ENCODE data around the gene ZNF518B. TPM values are rescaled to one million over a fixed set of nuclear protein-coding genes. Genes with fewer than 3 reads are reported as not detected.
A peak's percentile ranks its signal among the peaks of the same experiment; 100 is the strongest.

ZNF518B gene
- total RNA-seq, 2 donors from 2014 or later: 11.1 to 15.4 TPM

DNA sequence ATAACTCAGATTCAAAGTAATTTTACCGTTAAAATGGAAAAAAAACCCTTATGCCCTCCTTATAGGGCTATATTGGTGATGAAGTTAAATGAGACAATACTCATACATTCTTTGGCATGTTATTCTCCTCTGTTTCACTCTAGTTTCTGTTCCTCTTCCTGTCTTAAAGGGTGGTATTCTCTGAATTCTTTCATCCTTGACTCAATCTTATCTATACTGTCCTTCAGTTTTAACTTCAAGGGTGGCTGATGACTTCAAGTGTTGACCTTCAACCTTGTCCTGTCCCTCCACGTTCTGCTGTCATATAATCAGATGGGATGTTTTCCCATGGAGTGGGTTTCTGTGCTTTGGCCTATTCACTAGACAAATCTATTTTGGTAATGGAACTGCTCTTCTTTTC lies 44.0 kb downstream of the ZNF518B start:
- no peak for ATAC-seq (ENCODE audit: insufficient number of reproducible peaks, low FRiP score, low read depth)
- TF ChIP-seq, protein P1, sequence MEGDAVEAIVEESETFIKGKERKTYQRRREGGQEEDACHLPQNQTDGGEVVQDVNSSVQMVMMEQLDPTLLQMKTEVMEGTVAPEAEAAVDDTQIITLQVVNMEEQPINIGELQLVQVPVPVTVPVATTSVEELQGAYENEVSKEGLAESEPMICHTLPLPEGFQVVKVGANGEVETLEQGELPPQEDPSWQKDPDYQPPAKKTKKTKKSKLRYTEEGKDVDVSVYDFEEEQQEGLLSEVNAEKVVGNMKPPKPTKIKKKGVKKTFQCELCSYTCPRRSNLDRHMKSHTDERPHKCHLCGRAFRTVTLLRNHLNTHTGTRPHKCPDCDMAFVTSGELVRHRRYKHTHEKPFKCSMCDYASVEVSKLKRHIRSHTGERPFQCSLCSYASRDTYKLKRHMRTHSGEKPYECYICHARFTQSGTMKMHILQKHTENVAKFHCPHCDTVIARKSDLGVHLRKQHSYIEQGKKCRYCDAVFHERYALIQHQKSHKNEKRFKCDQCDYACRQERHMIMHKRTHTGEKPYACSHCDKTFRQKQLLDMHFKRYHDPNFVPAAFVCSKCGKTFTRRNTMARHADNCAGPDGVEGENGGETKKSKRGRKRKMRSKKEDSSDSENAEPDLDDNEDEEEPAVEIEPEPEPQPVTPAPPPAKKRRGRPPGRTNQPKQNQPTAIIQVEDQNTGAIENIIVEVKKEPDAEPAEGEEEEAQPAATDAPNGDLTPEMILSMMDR (IDR thresholded peaks at IDR 0.05): no peak
- Histone ChIP-seq H3K27ac (no peak overlapping the region), H3K27me3 (replicated peaks; ENCODE audit: insufficient read depth) (no peaks in the 10 kb centered on the region), H3K9me3 (no peaks in the 10 kb centered on the region), H3K4me1 (ENCODE audit: control insufficient read depth in 1 of 2, low read depth in 2 of 2) (no peaks in the 10 kb centered on the region), H3K36me3 (no peaks in the 10 kb centered on the region), H3K4me3 (no peak overlapping the region)
- no peak for DNase-seq (ENCODE audit: low spot score)

DNA sequence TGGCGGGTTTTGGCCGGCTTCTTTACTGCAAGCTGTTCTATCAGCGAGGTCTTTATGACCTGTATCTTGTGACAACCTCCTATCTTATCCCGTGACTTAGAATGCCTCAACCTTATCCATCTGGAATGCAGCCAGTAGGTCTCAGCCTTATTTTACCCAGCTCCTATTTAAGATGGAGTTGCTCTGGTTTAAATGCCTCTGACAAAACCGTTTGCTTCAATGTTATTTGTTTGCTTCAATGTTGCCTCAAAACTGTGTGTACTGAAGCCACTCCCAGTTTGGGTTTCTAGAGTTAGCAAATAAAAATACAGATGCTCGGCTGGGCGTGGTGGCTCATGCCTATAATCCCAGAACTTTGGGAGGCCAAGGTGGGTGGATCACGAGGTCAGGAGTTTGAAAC lies 51.6 kb downstream of the ZNF518B start:
- Histone ChIP-seq H3K4me1 (ENCODE audit: control insufficient read depth in 1 of 2, low read depth in 2 of 2) (no peaks in the 10 kb centered on the region), H3K27me3 (replicated peaks; ENCODE audit: insufficient read depth) (no peaks in the 10 kb centered on the region), H3K27ac (no peak overlapping the region), H3K9me3 (no peaks in the 10 kb centered on the region), H3K36me3 (no peaks in the 10 kb centered on the region), H3K4me3 (no peak overlapping the region)
- no peak for DNase-seq (ENCODE audit: low spot score)
- TF ChIP-seq, protein P1 (IDR thresholded peaks at IDR 0.05): no peak
- no peak for ATAC-seq (ENCODE audit: insufficient number of reproducible peaks, low FRiP score, low read depth)

DNA sequence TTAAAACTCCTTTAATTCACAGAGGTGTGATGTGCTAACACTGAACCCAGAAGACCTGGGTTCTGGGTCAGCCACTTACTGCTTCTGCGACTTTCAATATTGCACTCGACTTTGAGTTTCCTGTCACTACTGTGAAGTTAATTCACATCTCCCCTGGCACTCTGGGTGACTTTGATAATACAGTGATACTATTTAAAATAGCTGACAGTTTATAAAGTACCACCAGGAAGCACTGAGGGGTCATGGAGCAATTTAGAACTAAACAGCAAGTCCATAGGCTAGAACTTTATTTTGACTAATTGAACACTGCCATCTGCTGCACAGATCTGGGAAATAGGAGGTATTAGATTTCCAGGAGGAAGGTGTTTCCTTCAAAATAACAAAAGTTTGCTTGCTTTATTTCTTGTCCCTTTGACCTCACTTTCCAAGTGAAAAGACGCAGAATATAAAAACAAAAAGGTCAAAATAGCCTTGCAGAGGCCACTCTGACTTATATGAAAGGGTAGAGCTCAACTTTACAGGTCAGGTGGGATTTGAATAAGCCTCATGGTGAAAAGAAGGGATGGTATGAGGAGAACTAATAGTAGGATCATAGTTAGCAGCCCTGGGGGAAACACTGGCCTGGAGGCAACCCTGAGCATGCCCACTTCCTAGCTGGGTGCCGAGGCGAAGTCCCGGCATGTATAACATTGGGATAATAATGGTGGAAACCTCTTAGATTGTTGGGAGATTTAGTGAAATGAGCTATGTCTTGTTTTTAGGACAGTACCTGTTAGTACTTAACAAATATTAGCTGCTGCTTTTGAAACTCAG lies 53.4 kb downstream of the ZNF518B start:
- no peaks in the 10 kb centered on the region for H3K27me3 ChIP-seq (replicated peaks; ENCODE audit: insufficient read depth)
- no peaks in the 10 kb centered on the region for H3K4me1 ChIP-seq (ENCODE audit: control insufficient read depth in 1 of 2, low read depth in 2 of 2)
- DNase-seq (ENCODE audit: low spot score) (no peak), ATAC-seq (ENCODE audit: insufficient number of reproducible peaks, low FRiP score, low read depth) (no peak)
- H3K9me3 ChIP-seq: no peaks in the 10 kb centered on the region
- H3K4me3 ChIP-seq: no peak overlapping the region
- H3K27ac ChIP-seq: no peak overlapping the region
- H3K36me3 ChIP-seq: no peaks in the 10 kb centered on the region
- TF ChIP-seq, protein P1 (IDR thresholded peaks at IDR 0.05): peak; percentile 29

DNA sequence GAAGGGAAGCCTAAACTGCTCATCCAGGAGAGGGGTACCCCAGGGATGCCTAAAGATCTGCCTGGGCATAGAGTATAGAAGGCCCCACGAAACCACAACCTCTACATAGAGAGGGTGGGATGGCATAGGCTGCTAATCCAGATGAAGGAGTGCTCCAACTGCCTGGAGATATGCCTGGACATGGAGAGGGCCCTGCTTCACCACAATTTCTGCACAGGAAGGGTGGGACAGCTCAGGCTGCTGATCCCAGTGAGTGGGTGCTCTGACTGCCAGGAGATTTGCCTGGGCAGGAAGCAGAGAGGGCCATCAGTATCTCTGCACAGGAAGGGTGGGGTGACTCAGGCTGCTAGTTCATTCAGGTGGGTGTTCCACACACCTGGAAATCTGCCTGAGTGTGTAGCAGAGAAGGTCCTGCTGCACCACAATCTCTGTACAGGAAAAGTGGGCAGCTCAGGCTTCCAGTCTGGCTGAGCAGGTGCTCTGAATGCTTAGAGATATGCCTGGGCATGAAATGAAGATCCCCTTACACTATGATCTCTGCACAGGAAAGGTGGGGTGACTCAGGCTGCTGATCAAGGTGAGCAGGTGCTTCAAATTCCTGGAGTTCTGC lies 61.1 kb downstream of the ZNF518B start:
- Histone ChIP-seq H3K4me1 (ENCODE audit: control insufficient read depth in 1 of 2, low read depth in 2 of 2) (no peaks in the 10 kb centered on the region), H3K27me3 (replicated peaks; ENCODE audit: insufficient read depth) (no peaks in the 10 kb centered on the region), H3K36me3 (no peaks in the 10 kb centered on the region), H3K27ac (no peak overlapping the region), H3K9me3 (no peaks in the 10 kb centered on the region), H3K4me3 (no peak overlapping the region)
- TF ChIP-seq, protein P1 (IDR thresholded peaks at IDR 0.05): no peak
- no peak for ATAC-seq (ENCODE audit: insufficient number of reproducible peaks, low FRiP score, low read depth)
- DNase-seq (ENCODE audit: low spot score): no peak

Other genes with a start within 250 kb of the ZNF518B start
- gene CLNK, start 227.3 kb upstream of the ZNF518B start, total RNA-seq: not detected